Central memory CD8-positive, alpha-beta T cell (primary cell): ENCODE data around the gene ADAT3.
A peak's percentile ranks its signal among the peaks of the same experiment; 100 is the strongest.

Source experiments
- ATAC-seq: fragments of 150-1000 bp; cut with Tn5 transposase; replicated peaks from 2 replicates; pipeline ENCODE4 v1.10.0; 2022; ENCODE audit warnings: mild to moderate bottlenecking, moderate FRiP score, moderate number of reproducible peaks; ENCODE audit not compliant: poor library complexity, severe bottlenecking; ENCODE audit errors: extremely low read depth
- DNase-seq, 2 donors: peaks; one replicate each; pipeline ENCODE4 v3.0.0; 2021; ENCODE audit warnings: low spot score in 2 of 2
- H3K27ac Mint-ChIP-seq: one replicate; pipeline ENCODE4 v1.8.0; 2022; ENCODE audit warnings: low read depth, mild to moderate bottlenecking, moderate library complexity, mixed read lengths
- H3K27me3 Mint-ChIP-seq: one replicate; pipeline ENCODE4 v1.8.0; 2022; ENCODE audit warnings: mixed read lengths
- H3K36me3 Mint-ChIP-seq: one replicate; pipeline ENCODE4 v1.8.0; 2022; ENCODE audit warnings: mild to moderate bottlenecking, moderate library complexity, mixed read lengths; ENCODE audit not compliant: insufficient read depth
- H3K4me1 Mint-ChIP-seq: one replicate; pipeline ENCODE4 v1.8.0; 2022; ENCODE audit warnings: mixed read lengths
- H3K4me3 Mint-ChIP-seq: one replicate; pipeline ENCODE4 v1.8.0; 2022; ENCODE audit warnings: mild to moderate bottlenecking, moderate library complexity, mixed read lengths
- H3K9me3 Mint-ChIP-seq: one replicate; pipeline ENCODE4 v1.8.0; 2022; ENCODE audit warnings: mixed read lengths

Gene ADAT3

GRCh38 chr19:1932395-1932794 lies 27.2 kb downstream of the ADAT3 start:
- Mint-ChIP-seq H3K4me3 (no peak overlapping the region), H3K27ac (no peak overlapping the region), H3K4me1 (peaks cover 33% of the 10 kb centered on the region), H3K36me3 (peaks cover 10% of the 10 kb centered on the region), H3K9me3 (no peaks in the 10 kb centered on the region), H3K27me3 (no peaks in the 10 kb centered on the region)
- DNase-seq (no peak), ATAC-seq (no peak)

DNA sequence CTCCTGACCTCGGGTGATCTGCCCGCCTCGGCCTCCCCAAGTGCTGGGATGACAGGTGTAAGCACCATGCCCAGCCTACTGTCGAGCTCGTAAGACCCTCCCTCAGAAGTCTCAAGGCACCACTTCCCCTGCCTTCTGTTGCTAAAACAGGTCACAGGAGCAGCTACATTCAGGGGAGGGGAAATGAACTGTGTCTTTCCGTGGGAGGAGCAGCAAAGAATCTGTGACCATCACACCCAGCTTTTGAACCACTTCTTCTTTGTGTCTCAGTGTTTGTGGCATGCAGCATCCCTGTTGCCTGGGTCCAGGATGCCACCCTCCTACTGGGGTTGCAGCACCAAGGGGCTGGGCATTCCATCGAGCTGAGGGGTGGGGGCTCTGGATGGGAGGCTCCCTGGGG lies 28.0 kb downstream of the ADAT3 start:
- no peak overlapping the region for H3K4me3 Mint-ChIP-seq
- H3K9me3 Mint-ChIP-seq, result no peaks in the 10 kb centered on the region
- H3K4me1 Mint-ChIP-seq, result peaks cover 26% of the 10 kb centered on the region
- DNase-seq, result no peak
- no peaks in the 10 kb centered on the region for H3K27me3 Mint-ChIP-seq
- peaks cover 10% of the 10 kb centered on the region for H3K36me3 Mint-ChIP-seq
- H3K27ac Mint-ChIP-seq, result no peak overlapping the region
- no peak for ATAC-seq

DNA sequence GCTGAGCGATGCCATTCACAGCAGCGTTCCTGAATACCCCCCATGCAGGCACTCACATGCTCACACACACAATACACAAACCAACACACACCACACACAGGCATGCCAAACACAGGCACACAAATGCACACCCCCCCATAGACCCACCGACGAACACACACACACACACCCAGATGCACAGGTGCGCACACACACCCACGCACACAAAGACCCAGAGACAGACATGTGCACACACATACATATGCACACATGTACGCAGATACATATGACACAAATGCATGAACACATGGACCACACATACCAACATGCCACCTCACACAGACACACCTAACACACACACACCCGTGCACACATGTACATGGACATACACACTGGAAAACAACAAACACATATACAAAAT lies 28.7 kb downstream of the ADAT3 start:
- Mint-ChIP-seq H3K4me1 (peaks cover 26% of the 10 kb centered on the region), H3K9me3 (no peaks in the 10 kb centered on the region), H3K27me3 (no peaks in the 10 kb centered on the region), H3K4me3 (no peak overlapping the region), H3K27ac (no peak overlapping the region), H3K36me3 (peaks cover 10% of the 10 kb centered on the region)
- DNase-seq (no peak), ATAC-seq (no peak)

DNA sequence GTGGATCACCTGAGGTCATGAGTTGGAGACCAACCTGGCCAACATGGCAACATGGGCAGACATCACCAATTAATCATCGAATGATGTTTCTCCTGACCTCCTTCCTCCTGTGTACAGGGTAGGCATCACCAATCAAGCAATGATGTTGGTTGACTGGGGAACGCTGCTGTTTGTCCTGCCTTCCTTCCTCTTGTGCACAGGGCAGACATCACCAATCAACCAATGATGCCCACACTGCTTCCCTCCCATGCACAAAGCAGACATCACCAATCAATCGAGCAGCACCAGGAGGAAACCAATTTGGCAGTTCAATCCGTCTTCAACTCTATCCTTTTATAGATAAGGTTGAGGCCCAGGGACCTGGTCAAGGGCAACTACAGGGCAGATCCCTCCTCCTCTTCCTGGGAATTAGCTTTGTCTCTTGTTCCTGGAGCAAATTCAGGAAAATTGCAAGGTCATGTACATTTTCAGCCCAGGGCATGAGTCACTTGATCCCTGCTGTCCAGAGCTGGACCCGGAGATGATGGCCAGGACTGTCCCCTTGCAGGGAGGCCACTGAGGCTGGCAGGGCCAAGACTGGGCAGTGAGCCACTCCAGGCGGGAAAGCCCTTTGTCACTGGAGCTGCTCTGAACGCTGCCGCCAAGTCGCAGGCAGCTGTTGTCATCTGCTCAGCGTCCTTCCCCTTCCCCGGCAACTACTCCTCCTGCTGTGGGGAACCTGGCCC lies 30.4 kb downstream of the ADAT3 start:
- no peak for ATAC-seq
- no peak overlapping the region for H3K4me3 Mint-ChIP-seq
- peak overlapping the region; percentile 1 for H3K27ac Mint-ChIP-seq

GRCh38 chr19:1936430-1936829 lies 31.2 kb downstream of the ADAT3 start:
- no peak for ATAC-seq
- peak overlapping the region; percentile 1 for H3K27ac Mint-ChIP-seq

More for the DNA sequence above, 30.4 kb downstream of the ADAT3 start:
- peaks cover 30% of the 10 kb centered on the region for H3K4me1 Mint-ChIP-seq
- no peak for DNase-seq
- H3K36me3 Mint-ChIP-seq, result peaks cover 18% of the 10 kb centered on the region
- no peaks in the 10 kb centered on the region for H3K27me3 Mint-ChIP-seq
- H3K9me3 Mint-ChIP-seq, result no peaks in the 10 kb centered on the region

GRCh38 chr19:1936916-1937610 lies 31.9 kb downstream of the ADAT3 start:
- no peak overlapping the region for H3K4me3 Mint-ChIP-seq
- no peak for DNase-seq
- peaks cover 21% of the 10 kb centered on the region for H3K36me3 Mint-ChIP-seq
- H3K4me1 Mint-ChIP-seq, result peaks cover 30% of the 10 kb centered on the region
- ATAC-seq, result no peak
- H3K27me3 Mint-ChIP-seq, result no peaks in the 10 kb centered on the region
- H3K9me3 Mint-ChIP-seq, result no peaks in the 10 kb centered on the region
- H3K27ac Mint-ChIP-seq, result peak overlapping the region; percentile 1

More at GRCh38 chr19:1936430-1936829, 31.2 kb downstream of the ADAT3 start:
- no peaks in the 10 kb centered on the region for H3K9me3 Mint-ChIP-seq
- H3K36me3 Mint-ChIP-seq, result peaks cover 18% of the 10 kb centered on the region
- DNase-seq, result no peak
- H3K4me3 Mint-ChIP-seq, result no peak overlapping the region
- H3K4me1 Mint-ChIP-seq, result peaks cover 30% of the 10 kb centered on the region
- H3K27me3 Mint-ChIP-seq, result no peaks in the 10 kb centered on the region

DNA sequence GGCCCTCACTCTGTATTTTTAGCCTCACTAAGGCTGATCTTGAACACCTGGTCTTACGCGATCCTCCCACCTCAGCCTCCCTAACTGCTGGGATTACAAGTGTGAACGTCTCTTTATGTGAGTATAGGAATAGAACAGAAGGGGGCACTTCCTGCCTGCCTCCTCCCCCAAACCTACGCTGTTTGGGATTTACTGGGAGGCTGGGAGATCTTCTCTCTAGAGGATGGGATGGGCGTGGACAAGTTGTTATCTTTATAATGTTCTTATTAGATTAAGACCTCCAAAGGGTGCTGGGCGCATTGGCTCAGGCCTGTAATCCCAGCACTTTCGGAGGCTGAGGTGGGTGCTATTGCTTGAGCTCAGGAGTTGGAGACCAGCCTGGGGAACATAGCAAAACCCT lies 32.9 kb downstream of the ADAT3 start:
- Mint-ChIP-seq H3K27me3 (no peaks in the 10 kb centered on the region), H3K9me3 (no peaks in the 10 kb centered on the region), H3K36me3 (peaks cover 31% of the 10 kb centered on the region), H3K27ac (no peak overlapping the region), H3K4me3 (no peak overlapping the region), H3K4me1 (peaks cover 41% of the 10 kb centered on the region)
- DNase-seq, result no peak
- no peak for ATAC-seq

GRCh38 chr19:1941146-1942077 lies 36.2 kb downstream of the ADAT3 start, which contains the start of gene CSNK1G2:
Gene CSNK1G2 (plus strand): TSS chr19:1941172. CDS start chr19:1969773, 28,601 bp downstream.
- H3K4me3 Mint-ChIP-seq, result peak within 1 kb of the TSS; percentile 90
- H3K27me3 Mint-ChIP-seq, result no peaks in the 10 kb centered on the region
- peak within 1 kb of the TSS; percentile 96 for H3K27ac Mint-ChIP-seq
- H3K9me3 Mint-ChIP-seq, result no peaks in the 10 kb centered on the region
- H3K36me3 Mint-ChIP-seq, result peaks cover 39% of the 10 kb centered on the region
- no peak for DNase-seq
- H3K4me1 Mint-ChIP-seq, result peaks cover 38% of the 10 kb centered on the region
- peak; percentile 22 for ATAC-seq

DNA sequence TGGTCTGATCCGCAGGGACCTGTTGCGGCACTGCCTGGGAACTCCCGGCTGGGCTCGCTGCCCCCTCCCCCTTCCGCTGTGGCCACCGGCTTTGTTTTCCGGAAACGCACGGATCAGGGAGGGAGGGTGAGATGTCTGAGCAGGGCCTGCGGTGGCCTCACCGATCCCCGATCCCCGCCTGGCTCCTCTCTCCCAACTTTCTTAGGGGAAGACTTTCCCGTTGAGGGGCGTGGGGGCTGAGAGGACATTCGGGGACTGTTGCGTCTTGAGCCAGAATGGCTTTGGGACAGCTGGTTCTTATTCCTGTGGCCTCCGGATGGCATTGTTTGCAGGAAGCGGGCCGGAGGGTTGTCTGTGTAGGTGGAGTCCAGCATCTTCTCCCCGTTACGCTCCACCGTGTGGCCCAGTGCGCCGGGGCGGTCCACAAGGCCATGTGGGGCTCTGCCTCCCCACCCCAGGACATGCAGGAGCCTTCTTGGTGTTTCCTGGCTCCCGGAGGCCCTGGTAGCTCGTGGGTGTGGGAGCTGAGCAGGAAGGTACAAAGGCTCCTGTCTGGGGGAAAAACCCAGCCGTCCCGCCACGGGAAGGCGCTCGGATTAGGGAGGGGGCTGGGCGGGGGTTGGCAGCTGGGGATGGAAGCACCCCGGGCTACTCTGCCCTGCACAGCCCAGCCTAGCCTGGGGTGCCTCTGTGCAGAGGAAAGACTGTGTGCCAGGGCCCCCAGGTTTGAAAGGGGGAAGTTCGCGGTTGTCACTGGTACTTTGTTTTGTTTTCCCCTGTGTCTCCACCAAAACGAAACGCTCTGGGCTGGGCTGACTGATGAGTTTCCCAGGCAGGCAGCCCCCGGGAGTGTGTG lies 37.1 kb downstream of the ADAT3 start:
- Mint-ChIP-seq H3K27me3 (no peaks in the 10 kb centered on the region), H3K4me1 (peaks cover 33% of the 10 kb centered on the region), H3K4me3 (peak overlapping the region; percentile 90), H3K9me3 (no peaks in the 10 kb centered on the region), H3K27ac (peak overlapping the region; percentile 96), H3K36me3 (peaks cover 42% of the 10 kb centered on the region)
- ATAC-seq (peak; percentile 57), DNase-seq (peak; percentile 61 to 80)

DNA sequence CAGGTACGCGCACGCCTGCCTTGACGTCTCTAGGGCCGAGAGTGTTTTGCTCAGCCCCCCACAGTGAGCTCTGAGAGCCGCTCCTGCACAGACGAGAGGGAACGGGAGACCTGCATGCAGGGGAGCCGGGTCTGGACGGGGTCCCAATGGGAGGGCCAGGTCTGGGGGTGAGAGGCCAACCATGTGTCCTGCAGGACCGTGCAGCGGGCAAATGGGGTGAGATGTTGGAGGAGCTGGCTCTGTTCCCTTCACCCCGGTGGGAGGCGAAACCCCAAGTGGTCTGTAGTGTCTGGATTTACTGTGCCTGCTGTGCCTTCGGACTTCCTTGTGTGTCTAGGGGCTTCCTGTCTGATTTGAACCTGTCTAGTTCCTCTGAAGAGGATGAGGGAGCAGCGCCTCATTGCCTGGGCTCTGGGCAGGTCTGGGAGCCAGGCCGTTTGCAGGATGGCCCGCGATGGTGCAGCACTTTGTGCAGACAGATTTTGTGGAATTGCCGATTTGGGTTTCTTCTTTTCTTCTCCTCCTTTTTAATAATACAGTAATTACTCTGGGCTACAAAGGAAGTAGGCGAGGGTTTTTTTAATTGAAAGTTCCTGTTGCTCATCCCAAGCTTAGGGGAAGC lies 37.8 kb downstream of the ADAT3 start:
- Mint-ChIP-seq H3K36me3 (peaks cover 42% of the 10 kb centered on the region), H3K9me3 (no peaks in the 10 kb centered on the region), H3K27me3 (no peaks in the 10 kb centered on the region), H3K27ac (peak overlapping the region; percentile 96), H3K4me3 (peak overlapping the region; percentile 90), H3K4me1 (peaks cover 33% of the 10 kb centered on the region)
- ATAC-seq, result no peak
- DNase-seq, result no peak

- no peak for DNase-seq
- H3K4me1 Mint-ChIP-seq, result peaks cover 33% of the 10 kb centered on the region
- H3K27me3 Mint-ChIP-seq, result no peaks in the 10 kb centered on the region
- H3K9me3 Mint-ChIP-seq, result no peaks in the 10 kb centered on the region
- H3K36me3 Mint-ChIP-seq, result peaks cover 43% of the 10 kb centered on the region
- ATAC-seq, result no peak
- H3K27ac Mint-ChIP-seq, result peak overlapping the region; percentile 96
- H3K4me3 Mint-ChIP-seq, result peak overlapping the region; percentile 90
Observed at GRCh38 chr19:1943661-1944087, 38.5 kb downstream of the ADAT3 start.
